ENCODE data around the gene PRUNE2. TPM values are rescaled to one million over a fixed set of nuclear protein-coding genes. Genes with fewer than 3 reads are reported as not detected.

The PRUNE2 gene
- total RNA-seq, 1 experiment from 2014 or later = 0.59 TPM

DNA sequence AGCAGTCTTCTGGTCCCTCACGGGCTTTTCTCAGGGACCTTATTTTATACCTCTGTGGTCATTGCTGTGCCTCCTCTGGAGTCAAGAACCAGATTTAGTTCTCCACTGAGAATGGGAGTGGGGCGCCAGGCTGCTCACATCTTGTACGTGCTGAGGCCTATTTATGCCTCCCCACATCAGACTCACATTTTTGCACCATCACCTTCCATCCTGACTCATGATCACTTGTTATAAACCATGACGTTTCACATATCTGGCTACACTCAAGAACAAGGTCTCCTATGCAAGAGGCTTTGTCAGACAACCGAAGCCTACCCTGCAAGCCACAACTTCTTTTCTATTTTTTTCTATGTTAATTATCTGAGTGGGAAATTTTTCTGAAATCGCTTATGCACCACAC lies 10.7 kb downstream of the PRUNE2 start:
- Histone ChIP-seq H3K79me2 (ENCODE audit: insufficient read depth, low read length) (no peaks in the 10 kb centered on the region), H2AFZ (ENCODE audit: low read depth, low read length, poor library complexity, severe bottlenecking) (no peak overlapping the region), H3K4me2 (ENCODE audit: low read length) (no peak overlapping the region), H3K9ac (ENCODE audit: low read length) (no peak overlapping the region), H3K27me3 (ENCODE audit: insufficient read depth, low read length) (peaks cover 5% of the 10 kb centered on the region; the same call in 1 of the 2 replicates), H3K9me2 (ENCODE audit: insufficient read depth) (no peaks in the 10 kb centered on the region), H3K36me3 (ENCODE audit: control insufficient read depth in 1 of 2, insufficient read depth in 2 of 2, low read length in 2 of 2) (no peaks in the 10 kb centered on the region), H4K20me1 (ENCODE audit: insufficient read depth) (no peaks in the 10 kb centered on the region), H3K4me1 (ENCODE audit: control insufficient read depth in 1 of 2, insufficient read depth in 2 of 2, low read length in 2 of 2) (no peaks in the 10 kb centered on the region), H3K9me3 (ENCODE audit: control insufficient read depth in 1 of 2, insufficient read depth in 1 of 2, low read depth in 1 of 2, low read length in 2 of 2) (no peaks in the 10 kb centered on the region), H3K4me3 (replicated peaks in 1 of 2; ENCODE audit: low read depth in 1 of 2, low read length in 2 of 2) (no peak overlapping the region), H3K27ac (ENCODE audit: low read depth, low read length) (no peak overlapping the region)
- ChIA-PET RAD21 (ENCODE audit: low non-redundant PET in 1 of 2, low total read pairs in 2 of 2, uncharacterized antibody in 2 of 2, unreplicated experiment in 2 of 2) (interaction anchor here in 1 of 2 experiments (0.7 kb wide), 1 partner anchor 16 kb away, joined by 4 read pairs; no protein-coding TSS in a partner anchor), POLR2A (no interaction called here), CTCF (no interaction called here)
- no TSS peak for BruUV-seq (replicated peaks)
- intact Hi-C loops (cut with micrococcal nuclease) = no loop called here
- DNase-seq (ENCODE audit: low read depth, low spot score) (no peak), ATAC-seq (no peak)
- TF ChIP-seq EGR1 (IDR thresholded peaks at IDR 0.05; ENCODE audit: low read depth) (no peak), YY1 (IDR thresholded peaks at IDR 0.05; ENCODE audit: extremely low read depth, insufficient replicate concordance, low read depth, low read length) (no peak), SP1 (IDR thresholded peaks at IDR 0.05; ENCODE audit: low read depth) (no peak), SIN3A (IDR thresholded peaks at IDR 0.05; ENCODE audit: low read depth) (no peak), ELF1 (IDR thresholded peaks at IDR 0.05; ENCODE audit: borderline replicate concordance, low read depth) (no peak), FOSL1 (IDR thresholded peaks at IDR 0.05; ENCODE audit: low read depth) (no peak), POLR2A (IDR thresholded peaks at IDR 0.05; ENCODE audit: borderline replicate concordance, extremely low read depth, insufficient read depth, insufficient read length) (no peak), CBX3 (IDR thresholded peaks at IDR 0.05; ENCODE audit: low read depth) (no peak), SRF (IDR thresholded peaks at IDR 0.05; ENCODE audit: low read depth) (no peak), ZFX (IDR thresholded peaks at IDR 0.05) (no peak)
- TF ChIP-seq, protein P1, sequence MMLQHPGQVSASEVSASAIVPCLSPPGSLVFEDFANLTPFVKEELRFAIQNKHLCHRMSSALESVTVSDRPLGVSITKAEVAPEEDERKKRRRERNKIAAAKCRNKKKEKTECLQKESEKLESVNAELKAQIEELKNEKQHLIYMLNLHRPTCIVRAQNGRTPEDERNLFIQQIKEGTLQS (IDR thresholded peaks at IDR 0.05) = no peak
- TF ChIP-seq, protein P2, sequence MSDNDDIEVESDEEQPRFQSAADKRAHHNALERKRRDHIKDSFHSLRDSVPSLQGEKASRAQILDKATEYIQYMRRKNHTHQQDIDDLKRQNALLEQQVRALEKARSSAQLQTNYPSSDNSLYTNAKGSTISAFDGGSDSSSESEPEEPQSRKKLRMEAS (IDR thresholded peaks at IDR 0.05) = no peak
- TF ChIP-seq, protein P3, sequence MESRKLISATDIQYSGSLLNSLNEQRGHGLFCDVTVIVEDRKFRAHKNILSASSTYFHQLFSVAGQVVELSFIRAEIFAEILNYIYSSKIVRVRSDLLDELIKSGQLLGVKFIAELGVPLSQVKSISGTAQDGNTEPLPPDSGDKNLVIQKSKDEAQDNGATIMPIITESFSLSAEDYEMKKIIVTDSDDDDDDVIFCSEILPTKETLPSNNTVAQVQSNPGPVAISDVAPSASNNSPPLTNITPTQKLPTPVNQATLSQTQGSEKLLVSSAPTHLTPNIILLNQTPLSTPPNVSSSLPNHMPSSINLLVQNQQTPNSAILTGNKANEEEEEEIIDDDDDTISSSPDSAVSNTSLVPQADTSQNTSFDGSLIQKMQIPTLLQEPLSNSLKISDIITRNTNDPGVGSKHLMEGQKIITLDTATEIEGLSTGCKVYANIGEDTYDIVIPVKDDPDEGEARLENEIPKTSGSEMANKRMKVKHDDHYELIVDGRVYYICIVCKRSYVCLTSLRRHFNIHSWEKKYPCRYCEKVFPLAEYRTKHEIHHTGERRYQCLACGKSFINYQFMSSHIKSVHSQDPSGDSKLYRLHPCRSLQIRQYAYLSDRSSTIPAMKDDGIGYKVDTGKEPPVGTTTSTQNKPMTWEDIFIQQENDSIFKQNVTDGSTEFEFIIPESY (IDR thresholded peaks at IDR 0.05; ENCODE audit: extremely low read depth, insufficient replicate concordance, low read length) = no peak

Data from HCT116 (cell line).